ENCODE measurements around the gene CDC34.

Gene CDC34

GRCh38 chr19:555474-555808 lies 23.9 kb downstream of the CDC34 start:
- TF ChIP-seq CTCF (IDR thresholded peaks at IDR 0.05; ENCODE audit: low read depth, low read length): no peak
- no peak overlapping the region for H3K4me3 ChIP-seq (ENCODE audit: low read depth, low read length)

GRCh38 chr19:556611-557382 lies 25.2 kb downstream of the CDC34 start:
- H3K4me3 ChIP-seq (ENCODE audit: low read depth, low read length): no peak overlapping the region
- no peak for TF ChIP-seq CTCF (IDR thresholded peaks at IDR 0.05; ENCODE audit: low read depth, low read length)

GRCh38 chr19:558770-559439 lies 27.3 kb downstream of the CDC34 start:
- no peak overlapping the region for H3K4me3 ChIP-seq (ENCODE audit: low read depth, low read length)
- TF ChIP-seq CTCF (IDR thresholded peaks at IDR 0.05; ENCODE audit: low read depth, low read length): no peak

- no peak overlapping the region for H3K4me3 ChIP-seq (ENCODE audit: low read depth, low read length)
Observed at GRCh38 chr19:560121-560520, 28.6 kb downstream of the CDC34 start.

GRCh38 chr19:566403-566802 lies 34.8 kb downstream of the CDC34 start:
- no peak for TF ChIP-seq CTCF (IDR thresholded peaks at IDR 0.05; ENCODE audit: low read depth, low read length)
- H3K4me3 ChIP-seq (ENCODE audit: low read depth, low read length): no peak overlapping the region

More at GRCh38 chr19:560121-560520, 28.6 kb downstream of the CDC34 start:
- no peak for TF ChIP-seq CTCF (IDR thresholded peaks at IDR 0.05; ENCODE audit: low read depth, low read length)

GRCh38 chr19:566844-567243 lies 35.3 kb downstream of the CDC34 start:
- no peak overlapping the region for H3K4me3 ChIP-seq (ENCODE audit: low read depth, low read length)
- no peak for TF ChIP-seq CTCF (IDR thresholded peaks at IDR 0.05; ENCODE audit: low read depth, low read length)

GRCh38 chr19:567296-567900 lies 35.8 kb downstream of the CDC34 start:
- H3K4me3 ChIP-seq (ENCODE audit: low read depth, low read length): no peak overlapping the region
- no peak for TF ChIP-seq CTCF (IDR thresholded peaks at IDR 0.05; ENCODE audit: low read depth, low read length)
